EL (cell line): ENCODE data around the gene TNFRSF12A.

Experiments
- DNase-seq: peaks from one replicate; pipeline ENCODE4 v3.0.0-alpha.2; 2016

TNFRSF12A gene

DNA sequence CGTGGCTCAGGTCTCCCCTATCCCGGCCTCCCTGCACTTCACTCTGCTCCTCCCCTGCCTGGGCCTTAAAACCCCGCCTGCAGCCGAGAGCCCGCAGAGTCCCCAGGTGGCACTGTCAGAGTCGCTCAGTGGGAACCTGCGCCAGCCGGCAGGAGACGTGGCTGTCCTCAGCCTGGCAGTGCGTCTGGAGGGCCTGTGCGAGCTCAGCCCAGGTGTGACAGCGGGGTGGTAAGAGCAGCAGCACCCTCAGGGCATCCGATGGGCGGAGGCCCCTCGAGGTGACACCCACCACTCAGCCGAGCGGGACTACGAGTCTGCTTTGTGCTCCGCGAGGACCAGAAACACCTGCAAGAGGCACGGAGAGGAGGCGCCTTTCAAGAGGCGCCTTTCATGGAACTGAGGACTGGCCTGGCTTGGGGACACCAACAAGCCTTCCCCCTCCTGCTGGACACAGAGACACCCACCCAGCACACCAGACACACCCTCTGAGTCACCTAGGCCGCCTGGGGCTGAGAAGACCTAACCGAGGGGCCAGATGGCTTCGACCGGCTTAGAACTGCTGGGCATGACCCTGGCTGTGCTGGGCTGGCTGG, 7.2 kb upstream of the TNFRSF12A start, which contains the start of gene CLDN9:
CLDN9 (plus strand) TSS at position 96 of the 593 bp plus-strand sequence; CDS start at position 536, 440 bp downstream.
- DNase-seq, result no peak

- DNase-seq, result no peak
Observed at GRCh38 chr16:3013491-3013951, 6.6 kb upstream of the TNFRSF12A start.

DNA sequence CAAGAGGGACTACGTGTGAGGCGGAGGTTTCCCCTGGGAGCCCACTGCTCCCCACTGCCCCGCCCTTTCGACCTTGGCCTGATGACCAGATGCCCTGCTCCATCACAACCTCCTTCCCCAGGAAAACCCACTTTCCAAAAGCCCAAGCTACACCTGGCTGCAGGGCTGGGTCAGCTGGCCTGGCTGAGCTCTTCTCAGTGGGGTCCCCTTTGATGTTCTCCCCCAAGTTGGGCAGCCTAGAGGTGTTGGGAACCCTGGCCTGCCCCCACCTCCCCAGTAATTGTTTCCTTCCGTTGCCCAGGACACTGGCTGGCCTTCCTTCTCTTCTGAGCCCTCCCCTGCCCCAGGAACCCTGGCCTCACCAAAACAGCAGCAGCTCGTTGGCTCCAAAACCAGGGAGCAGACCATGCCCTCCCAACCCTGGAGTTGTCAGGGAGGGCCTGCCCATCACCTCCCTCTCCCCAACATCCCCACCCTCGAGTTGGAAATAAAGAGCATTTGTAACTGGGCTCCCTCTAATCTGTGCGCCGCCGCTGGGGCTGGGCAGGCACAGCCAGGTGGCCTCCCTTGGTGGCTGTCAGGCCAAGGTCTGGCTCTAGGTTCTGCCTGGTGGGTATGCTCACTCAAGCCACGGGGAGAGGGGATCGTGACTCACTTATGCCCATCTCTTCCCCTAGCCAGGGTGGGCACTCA, 6.0 kb upstream of the TNFRSF12A start:
- DNase-seq, result no peak

- no peak for DNase-seq
Observed at GRCh38 chr16:3014971-3015370, 5.2 kb upstream of the TNFRSF12A start.

GRCh38 chr16:3015865-3016521, 4.2 kb upstream of the TNFRSF12A start:
- DNase-seq, result no peak

GRCh38 chr16:3017344-3017743, 2.8 kb upstream of the TNFRSF12A start:
- DNase-seq, result no peak

- no peak for DNase-seq
Observed at GRCh38 chr16:3017794-3018506, 2.2 kb upstream of the TNFRSF12A start, which contains the start of gene CLDN6. CLDN6 (minus strand) TSS chr16:3018183; CDS start chr16:3016021, 2,162 bp downstream.

GRCh38 chr16:3019594-3020246, 448 bp upstream of the TNFRSF12A start:
- DNase-seq, result no peak

- peak; percentile 94 for DNase-seq
Observed at GRCh38 chr16:3020604-3021448, 658 bp downstream of the TNFRSF12A start.

GRCh38 chr16:3021449-3022207, 1.5 kb downstream of the TNFRSF12A start:
- DNase-seq, result peak; percentile 98

DNA sequence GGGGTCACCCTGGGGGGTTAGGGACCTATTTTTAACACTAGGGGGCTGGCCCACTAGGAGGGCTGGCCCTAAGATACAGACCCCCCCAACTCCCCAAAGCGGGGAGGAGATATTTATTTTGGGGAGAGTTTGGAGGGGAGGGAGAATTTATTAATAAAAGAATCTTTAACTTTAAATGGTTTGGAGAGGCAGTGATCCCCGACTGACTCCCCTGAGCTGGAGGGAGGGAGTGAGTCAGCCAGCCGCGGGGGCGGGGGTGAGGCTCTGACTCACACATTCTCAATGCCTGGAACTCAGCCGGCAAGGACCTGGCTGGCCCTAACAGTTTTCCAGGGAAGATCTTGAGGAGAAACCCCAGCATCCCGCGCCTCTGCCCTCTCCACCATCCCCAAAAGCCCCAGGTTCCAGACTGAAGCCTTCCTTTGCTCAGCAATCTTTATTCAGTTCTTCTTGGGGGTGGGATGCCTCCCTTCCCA, 2.1 kb downstream of the TNFRSF12A start:
- peak; percentile 97 for DNase-seq

- peak; percentile 61 for DNase-seq
Observed at GRCh38 chr16:3022684-3023414, 2.7 kb downstream of the TNFRSF12A start.

DNA sequence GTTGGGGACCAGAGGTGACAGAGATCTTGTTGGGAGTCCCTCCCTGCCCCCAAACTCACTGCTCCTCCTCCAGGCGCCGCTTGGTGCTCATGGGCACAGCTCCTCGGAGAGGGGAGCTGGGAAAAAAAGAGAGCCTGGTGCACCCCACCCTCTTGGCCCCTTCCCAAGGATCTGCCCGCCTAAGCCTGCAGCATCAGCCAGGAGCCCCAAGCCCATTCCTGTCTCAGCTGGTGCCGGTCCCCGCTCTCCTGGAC, 3.2 kb downstream of the TNFRSF12A start:
- DNase-seq, result peak; percentile 91

- DNase-seq, result peak; percentile 97
Observed at GRCh38 chr16:3023669-3024478, 3.7 kb downstream of the TNFRSF12A start, which contains the start of the genes HCFC1R1 and THOC6. HCFC1R1 (minus strand) TSS chr16:3023942; CDS start chr16:3023941, 1 bp downstream. THOC6 (plus strand) TSS chr16:3024035; CDS start chr16:3024327, 292 bp downstream.

DNA sequence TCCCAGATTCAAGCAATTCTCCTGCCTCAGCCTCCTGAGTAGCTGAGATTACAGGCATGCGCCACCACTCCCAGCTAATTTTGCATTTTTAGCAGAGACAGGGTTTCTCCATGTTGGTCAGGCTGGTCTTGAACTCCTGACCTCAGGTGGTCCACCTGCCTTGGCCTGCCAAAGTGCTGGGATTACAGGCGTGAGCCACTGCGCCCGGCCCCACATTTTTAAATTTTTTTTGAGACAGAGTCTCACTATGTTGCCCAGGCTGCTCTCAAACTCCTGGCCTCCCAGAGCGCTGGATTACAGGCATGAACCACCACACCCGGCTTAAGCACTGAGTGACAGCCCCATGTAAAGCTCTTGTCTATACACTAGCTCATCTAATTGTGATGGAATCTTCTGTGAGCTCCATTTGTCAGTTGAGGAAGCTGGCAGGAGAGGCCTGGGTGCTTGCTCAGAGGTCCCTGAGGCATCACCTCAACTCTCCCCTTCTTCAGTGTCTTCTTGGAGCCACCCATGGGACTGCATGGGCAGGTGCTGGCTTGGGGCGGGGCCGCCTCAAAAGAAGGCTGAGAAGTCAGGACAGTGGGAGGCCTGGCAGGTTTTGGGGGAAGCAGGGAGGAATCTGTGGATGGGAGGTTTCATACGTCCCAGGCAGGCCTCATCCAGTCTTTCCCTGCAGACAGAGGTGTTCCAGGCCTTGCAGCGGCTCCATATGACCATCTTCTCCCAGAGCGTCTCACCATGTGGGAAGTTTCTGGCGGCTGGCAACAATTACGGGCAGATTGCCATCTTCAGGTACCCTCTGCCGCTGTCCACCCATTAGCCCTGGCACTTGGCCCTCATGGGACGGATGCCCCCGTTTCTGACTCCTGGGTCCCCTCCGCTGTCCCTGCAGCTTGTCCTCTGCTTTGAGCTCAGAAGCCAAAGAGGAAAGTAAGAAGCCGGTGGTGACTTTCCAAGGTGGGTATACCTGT, 5.1 kb downstream of the TNFRSF12A start:
- no peak for DNase-seq

DNA sequence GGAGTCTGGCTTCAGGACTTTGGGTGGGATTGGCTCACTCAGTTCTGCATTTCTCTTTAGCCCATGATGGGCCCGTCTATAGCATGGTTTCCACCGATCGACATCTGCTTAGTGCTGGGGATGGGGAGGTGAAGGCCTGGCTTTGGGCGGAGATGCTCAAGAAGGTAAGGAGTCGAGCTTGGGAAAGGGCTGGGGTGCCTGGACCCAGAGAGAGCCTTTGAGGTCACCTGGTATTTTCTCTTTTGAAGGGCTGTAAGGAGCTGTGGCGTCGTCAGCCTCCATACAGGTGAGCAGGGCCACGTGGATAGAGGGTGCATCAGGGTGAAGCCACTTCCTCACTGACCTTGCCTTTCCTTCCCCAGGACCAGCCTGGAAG, 5.8 kb downstream of the TNFRSF12A start:
- no peak for DNase-seq

DNA sequence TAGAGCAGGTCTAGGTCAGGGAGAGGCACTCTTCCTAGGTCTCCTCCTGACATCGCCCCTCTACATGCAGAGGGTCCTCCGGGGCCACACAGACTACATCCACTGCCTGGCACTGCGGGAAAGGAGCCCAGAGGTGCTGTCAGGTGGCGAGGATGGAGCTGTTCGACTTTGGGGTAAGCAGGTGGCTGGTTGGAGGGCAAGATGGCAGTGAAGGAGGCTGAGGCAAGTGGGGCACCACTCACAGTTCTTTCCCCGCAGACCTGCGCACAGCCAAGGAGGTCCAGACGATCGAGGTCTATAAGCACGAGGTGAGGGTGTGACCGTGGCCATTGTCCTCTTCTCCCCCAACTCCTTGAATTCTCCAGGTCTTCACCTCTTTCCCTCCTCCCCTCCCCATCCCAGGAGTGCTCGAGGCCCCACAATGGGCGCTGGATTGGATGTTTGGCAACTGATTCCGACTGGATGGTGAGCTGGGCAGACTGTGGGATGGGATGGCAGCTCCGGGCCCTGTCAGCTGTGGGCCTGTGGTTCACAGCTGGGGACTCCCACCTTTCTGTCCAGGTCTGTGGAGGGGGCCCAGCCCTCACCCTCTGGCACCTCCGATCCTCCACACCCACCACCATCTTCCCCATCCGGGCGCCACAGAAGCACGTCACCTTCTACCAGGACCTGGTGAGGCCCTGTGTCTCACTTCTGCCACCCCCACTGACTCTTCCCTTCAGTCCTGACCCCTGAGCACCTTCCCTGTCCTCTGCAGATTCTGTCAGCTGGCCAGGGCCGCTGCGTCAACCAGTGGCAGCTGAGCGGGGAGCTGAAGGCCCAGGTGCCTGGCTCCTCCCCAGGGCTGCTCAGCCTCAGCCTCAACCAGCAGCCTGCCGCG, 6.7 kb downstream of the TNFRSF12A start:
- DNase-seq, result no peak
